CD4-positive, alpha-beta T cell treated with Interleukin-17A for 1 hour (primary cell): ENCODE data around the gene ERC1.
A peak's percentile ranks its signal among the peaks of the same experiment; 100 is the strongest.

Experiments used
- DNase-seq: peaks from one replicate; pipeline ENCODE4 v3.0.0-alpha.2; 2020

ERC1 gene

GRCh38 chr12:990661-991349 lies at the start of gene ERC1:
Gene ERC1, plus strand, starts transcription at chr12:991223. Its CDS starts 36,681 bp downstream, at chr12:1027904.
- DNase-seq = peak; percentile 86

DNA sequence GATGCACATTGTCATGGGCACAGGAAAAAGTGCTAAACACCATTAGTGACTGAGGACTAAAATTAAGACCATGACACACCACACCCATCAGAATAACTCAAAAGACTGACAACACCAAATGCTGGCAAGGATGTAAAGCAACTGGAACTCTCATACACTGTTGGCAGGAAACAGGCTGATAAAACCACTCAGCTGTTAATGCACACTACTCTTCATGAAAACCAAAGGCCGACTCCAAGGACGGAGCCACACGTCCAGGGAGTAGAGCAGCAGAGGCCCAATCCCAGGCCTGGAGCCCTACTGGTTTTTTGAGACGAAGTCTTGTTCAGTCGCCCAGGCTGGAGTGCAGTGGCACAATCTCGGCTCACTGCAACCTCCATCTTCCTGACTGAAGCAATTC lies 48.0 kb upstream of the ERC1 start:
- DNase-seq = no peak

DNA sequence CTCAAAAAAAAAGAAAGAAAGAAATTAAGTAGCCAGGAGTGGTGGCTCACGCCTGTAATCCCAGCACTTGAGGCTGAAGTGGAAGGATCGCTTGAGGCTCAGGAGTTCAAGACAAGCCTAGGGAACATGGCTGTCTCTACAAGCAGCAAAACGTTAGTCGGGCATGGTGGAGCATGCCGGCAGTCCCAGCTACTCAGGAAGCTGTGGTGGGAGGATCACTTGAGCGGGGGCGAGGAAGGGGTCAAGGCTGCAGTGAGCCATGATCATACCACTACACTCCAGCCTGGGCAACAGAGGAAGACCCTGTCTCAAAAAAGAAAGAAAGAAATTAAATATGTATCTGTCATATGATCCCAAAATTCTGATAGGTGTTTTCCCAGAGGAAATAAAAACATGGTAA lies 46.8 kb upstream of the ERC1 start:
- DNase-seq = no peak

GRCh38 chr12:946212-946611 lies 44.8 kb upstream of the ERC1 start:
- DNase-seq = no peak

- DNase-seq = no peak
Measured at GRCh38 chr12:946631-947030, 44.4 kb upstream of the ERC1 start.

GRCh38 chr12:948238-948637 lies 42.8 kb upstream of the ERC1 start:
- DNase-seq = no peak

- DNase-seq = peak; percentile 97
Measured at GRCh38 chr12:949453-950191, 41.4 kb upstream of the ERC1 start, which contains the start of gene RAD52. Gene RAD52, minus strand, starts transcription at chr12:949694. Its CDS starts 16,636 bp downstream, at chr12:933058.

DNA sequence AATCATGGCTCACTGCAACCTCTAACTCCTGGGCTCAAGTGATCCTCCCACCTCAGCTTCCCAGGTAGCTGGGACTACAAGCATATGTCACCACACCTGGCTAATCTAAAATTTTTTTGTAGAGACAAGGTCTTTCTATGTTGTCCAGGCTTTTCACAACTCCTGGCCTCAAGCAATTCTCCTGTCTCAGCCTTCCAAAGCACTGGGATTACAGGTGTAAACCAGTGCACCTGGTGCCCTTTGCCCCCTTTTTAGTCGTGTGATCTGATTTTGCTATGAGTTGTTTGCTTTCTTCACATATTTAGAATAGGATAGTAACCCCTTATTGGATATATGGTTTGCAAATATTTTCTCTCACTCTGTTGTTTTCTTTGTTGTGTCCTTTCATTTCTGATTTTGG lies 39.8 kb upstream of the ERC1 start:
- no peak for DNase-seq

DNA sequence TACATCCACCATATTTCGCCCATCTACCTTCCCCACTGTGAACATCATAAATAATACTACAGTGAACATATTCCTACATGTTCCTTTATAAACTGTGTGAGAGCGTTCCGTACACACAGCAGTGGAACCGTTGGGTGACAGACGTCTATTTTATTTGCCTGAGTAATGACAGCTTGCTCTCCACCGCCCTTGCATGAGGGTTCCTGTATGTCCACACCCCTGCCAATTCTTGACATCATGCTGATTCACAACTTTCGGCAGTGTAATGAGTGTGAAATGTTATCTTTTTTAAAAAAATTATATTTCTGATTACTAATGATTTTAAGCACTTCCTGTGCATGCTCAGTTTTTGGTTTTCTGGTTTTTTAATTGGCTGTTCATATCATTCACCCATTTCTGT lies 37.2 kb upstream of the ERC1 start:
- no peak for DNase-seq

- DNase-seq = no peak
Measured at GRCh38 chr12:954741-955140, 36.3 kb upstream of the ERC1 start.

- DNase-seq = no peak
Measured at GRCh38 chr12:955939-956338, 35.1 kb upstream of the ERC1 start.

DNA sequence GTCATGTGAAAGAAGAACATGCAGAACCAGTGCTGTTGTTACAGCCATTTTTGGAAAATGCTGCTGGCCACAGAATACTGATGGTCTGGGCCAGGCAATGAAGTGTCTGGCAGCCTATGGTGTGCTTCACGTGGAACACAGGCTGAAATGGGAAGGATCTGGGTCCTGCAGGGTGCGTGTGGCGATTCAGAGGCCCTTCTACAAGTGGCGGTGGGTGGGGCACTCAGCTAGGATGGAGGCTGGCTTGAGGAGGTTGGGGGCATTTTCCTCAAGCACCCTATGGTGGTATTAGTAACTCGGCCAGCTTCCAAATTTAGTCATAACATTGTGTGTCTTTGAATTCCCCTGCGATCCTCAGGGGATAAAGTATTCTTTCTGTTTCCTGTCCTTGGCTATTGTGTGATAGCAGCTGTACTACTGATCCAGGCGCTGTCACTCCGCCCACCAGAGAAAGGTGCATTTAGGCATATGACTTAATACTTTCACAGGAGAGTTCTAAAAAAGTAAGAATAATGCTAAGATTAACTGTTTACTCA lies 32.4 kb upstream of the ERC1 start:
- no peak for DNase-seq

- no peak for DNase-seq
Measured at GRCh38 chr12:966724-967123, 24.3 kb upstream of the ERC1 start.

GRCh38 chr12:967641-968040 lies 23.4 kb upstream of the ERC1 start:
- no peak for DNase-seq

- DNase-seq = no peak
Measured at GRCh38 chr12:968545-968944, 22.5 kb upstream of the ERC1 start.

DNA sequence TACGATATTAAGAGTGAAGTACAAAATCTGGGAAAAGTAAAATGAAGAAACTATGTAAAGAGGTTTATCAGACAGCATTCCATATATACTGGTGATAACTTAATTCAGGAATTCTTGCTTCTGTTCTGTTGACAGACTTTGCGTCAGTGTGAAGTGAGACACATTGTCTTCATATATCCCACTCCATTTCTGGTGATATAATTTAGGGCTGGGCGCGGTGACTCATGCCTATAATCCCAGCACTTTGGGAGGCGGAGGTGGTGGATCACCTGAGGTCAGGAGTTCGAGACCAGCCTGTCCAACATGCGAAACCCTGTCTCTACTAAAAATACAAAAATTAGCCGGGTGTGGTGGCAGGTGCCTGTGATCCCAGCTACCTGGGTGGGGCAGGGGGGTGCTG lies 21.2 kb upstream of the ERC1 start:
- DNase-seq = no peak

- DNase-seq = no peak
Measured at GRCh38 chr12:971991-972390, 19.0 kb upstream of the ERC1 start.

DNA sequence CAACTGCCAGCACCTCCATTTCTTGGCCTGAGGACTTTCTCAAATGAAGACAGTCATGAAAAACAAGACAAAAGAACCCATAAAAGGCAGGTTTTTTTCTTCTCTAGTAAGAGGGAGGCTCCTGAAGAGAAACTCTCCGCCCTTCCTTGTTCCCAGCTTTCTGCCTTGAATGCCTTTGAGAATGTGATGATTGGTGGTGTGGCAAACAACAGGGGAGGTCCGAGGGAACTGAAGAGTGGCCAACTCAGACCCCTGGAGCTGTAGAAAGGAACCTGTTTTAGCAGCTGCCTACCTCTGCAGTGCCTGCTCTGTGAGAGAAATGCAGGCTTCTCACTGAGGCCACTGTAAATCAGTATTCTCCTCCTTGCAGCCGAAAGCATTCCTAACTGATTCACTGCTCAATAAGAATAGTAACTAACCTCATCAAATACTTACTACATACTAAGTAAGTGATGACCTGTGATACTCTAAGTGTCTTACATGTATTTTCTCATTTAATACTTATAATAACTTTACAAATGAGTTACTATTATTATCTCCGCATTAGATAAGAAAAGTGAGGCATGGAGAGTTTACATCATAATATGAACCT lies 16.7 kb upstream of the ERC1 start:
- DNase-seq = no peak

DNA sequence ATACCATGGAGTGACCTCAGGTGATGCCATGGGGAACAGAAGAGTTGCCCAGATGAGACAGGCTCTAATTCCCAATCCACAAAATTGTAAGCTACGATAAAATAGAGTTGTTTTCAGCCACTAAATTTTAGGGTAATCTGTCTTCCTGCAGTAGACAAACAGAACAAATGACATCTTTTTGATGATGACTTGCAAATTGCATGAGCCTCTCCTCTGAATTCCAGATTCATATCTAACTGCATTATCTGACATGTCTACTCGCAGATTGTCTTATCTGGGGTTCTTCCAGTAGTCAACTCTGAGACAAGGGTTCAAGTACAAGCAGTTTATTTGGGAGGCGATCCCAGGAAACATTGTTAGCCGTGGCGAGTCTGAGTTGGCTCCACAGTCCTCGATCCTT lies 14.4 kb upstream of the ERC1 start:
- DNase-seq = no peak

DNA sequence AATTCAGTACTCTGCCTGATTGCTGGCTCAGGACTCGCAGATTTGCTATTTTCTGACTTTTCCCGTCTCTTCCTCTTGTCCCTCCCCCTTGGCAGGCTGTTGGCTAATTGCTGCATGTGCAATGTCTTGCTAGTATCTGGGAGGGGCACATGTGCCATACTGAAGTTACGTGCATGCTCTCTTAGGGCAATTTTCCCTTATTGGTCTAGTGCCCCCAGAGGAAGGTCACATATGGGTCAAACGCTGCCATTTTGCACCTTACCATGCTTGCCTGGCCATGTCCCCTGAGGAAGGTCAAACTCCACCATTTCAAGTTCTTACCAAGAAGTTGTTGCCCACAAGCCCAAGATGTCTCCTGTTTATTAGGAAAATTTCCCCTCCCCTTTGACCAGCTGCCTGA lies 13.9 kb upstream of the ERC1 start:
- no peak for DNase-seq

- DNase-seq = no peak
Measured at GRCh38 chr12:979349-979748, 11.7 kb upstream of the ERC1 start.

DNA sequence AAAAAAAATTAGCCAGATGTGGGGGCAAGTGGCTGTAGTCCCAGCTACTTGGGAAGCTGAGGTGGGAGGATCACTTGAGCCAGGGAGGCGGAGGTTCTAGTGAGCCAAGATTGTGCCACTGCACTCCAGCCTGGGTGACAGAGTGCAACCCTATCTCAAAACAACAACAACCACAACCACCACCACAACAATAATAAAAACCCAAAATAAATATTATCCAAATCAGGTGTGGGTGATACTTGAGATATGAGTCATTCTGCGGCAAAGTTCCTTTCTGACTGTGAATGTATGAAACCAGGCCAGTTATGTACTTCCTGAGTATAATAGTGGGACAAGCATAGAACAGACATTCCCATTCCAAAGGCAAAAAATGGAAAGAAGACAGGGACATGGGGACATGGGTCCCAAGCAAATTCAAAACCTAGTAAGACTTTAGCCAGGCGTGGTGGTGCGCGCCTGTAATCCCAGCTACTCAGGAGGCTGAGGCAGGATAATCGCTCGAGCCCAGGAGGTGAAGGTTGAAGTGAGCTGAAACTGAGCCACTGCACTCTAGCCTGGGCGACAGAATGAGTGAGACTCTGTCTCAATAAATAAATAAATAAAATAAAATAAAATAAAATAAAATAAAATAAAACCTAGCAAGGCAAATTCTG lies 9.7 kb upstream of the ERC1 start:
- no peak for DNase-seq

DNA sequence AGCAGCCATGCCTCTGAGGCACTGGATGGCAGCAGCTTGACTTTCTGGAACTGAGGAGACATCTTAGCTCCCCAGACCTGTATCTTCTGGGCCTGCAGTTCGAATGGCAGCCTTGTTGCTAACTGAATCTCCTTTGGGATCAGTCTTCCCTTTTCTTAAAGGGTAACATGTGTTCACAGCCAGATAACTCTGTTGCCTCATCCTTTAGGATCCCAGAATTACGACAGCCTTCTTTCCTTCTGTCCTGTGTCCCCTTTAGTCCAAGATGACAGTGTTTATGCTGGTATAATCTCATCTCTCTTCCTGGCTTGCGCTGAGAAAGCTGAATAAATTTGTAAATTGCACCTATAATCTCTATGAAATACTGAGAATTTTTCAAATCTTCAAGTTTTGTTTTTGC lies 9.1 kb upstream of the ERC1 start:
- DNase-seq = no peak
